OCI-LY7 (cell line): Measurements from ENCODE around the gene EGFR.

Experiments
- CTCF ChIP-seq: fragments of 200-600 bp; sonication (generic); conservative IDR thresholded peaks from 2 replicates; pipeline ENCODE4 v1.5.1; 2014; ENCODE audit warnings: mild to moderate bottlenecking, antibody characterized with exemption, low read length, moderate library complexity, mixed read lengths
- EZH2phosphoT487 ChIP-seq: fragments of 200-600 bp; sonication (generic); IDR thresholded peaks from 2 replicates; pipeline ENCODE4 v1.6.1; 2018; ENCODE audit warnings: low read depth, borderline replicate concordance, mild to moderate bottlenecking, mixed run types, antibody characterized with exemption, low read length, moderate library complexity, mixed read lengths

- TF ChIP-seq CTCF (no peak), EZH2phosphoT487 (no peak)
These were observed 206.0 kb downstream of the EGFR start for GRCh38 chr7:55224810-55225209.
